Testis (tissue), 2 donors: Measurements from ENCODE around the gene KIF5C.

Experiments used
- CTCF ChIP-seq, 3 experiments: fragments of 450-650 bp in 2 of 3; fragments of 200-600 bp in 1 of 3; sonication (generic) in 1 of 3; IDR thresholded peaks; one replicate each; pipeline ENCODE4 v1.5.1; 2016 to 2019; ENCODE audit warnings: antibody characterized with exemption in 3 of 3, mild to moderate bottlenecking in 2 of 3, moderate library complexity in 1 of 3
- POLR2A ChIP-seq: fragments of 450-650 bp; IDR thresholded peaks from one replicate; pipeline ENCODE4 v1.6.1; 2017; ENCODE audit warnings: antibody characterized with exemption, mild to moderate bottlenecking, moderate library complexity

DNA sequence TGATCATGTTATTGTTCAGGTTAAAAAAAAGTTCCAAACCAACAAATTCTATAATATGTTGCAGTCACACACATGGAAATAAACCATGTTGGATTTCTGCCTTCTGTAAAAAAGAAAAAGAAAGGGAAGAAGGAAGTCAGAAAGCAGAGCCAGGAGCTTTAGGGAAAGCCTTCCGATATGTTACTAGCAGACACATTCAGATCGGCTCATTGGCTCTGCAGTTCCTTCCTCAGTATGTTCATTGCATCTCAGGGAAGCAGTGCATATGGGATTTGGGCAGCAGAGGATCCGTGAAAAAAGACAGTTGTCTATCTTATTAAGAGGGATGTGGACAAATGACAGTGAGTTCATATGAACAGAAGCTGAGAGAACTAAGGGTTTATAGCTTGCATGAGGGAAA lies 68.1 kb downstream of the KIF5C start:
- TF ChIP-seq CTCF (IDR thresholded peaks at IDR 0.05) (no peak), POLR2A (no peak)
